ENCODE results near the gene SF1.

Gene SF1

GRCh38 chr11:64744544-64745188 is 33.7 kb downstream of the SF1 start:
- peak; percentile 66 for DNase-seq

GRCh38 chr11:64743591-64744543 is 34.5 kb downstream of the SF1 start, which contains the start of gene RASGRP2:
RASGRP2 (minus strand) TSS chr11:64744142; CDS start chr11:64742866, 1,276 bp downstream.
- DNase-seq: peak; percentile 91

GRCh38 chr11:64742889-64743590 is 35.3 kb downstream of the SF1 start:
- peak; percentile 78 for DNase-seq

GRCh38 chr11:64742087-64742888 is 36.1 kb downstream of the SF1 start:
- peak; percentile 44 for DNase-seq

GRCh38 chr11:64741375-64742086 is 36.8 kb downstream of the SF1 start:
- DNase-seq: no peak

GRCh38 chr11:64739871-64740270 is 38.5 kb downstream of the SF1 start:
- DNase-seq: no peak

- DNase-seq: no peak
Observed at GRCh38 chr11:64736654-64737053, 41.7 kb downstream of the SF1 start.

GRCh38 chr11:64735725-64736259 is 42.5 kb downstream of the SF1 start:
- DNase-seq: no peak

- DNase-seq: no peak
Observed at GRCh38 chr11:64734811-64735724, 43.3 kb downstream of the SF1 start.

- no peak for DNase-seq
Observed at GRCh38 chr11:64731601-64732000, 46.7 kb downstream of the SF1 start.

- DNase-seq: peak; percentile 14
Observed at GRCh38 chr11:64729851-64730382, 48.4 kb downstream of the SF1 start.

GRCh38 chr11:64728757-64729365 is 49.5 kb downstream of the SF1 start:
- DNase-seq: no peak

- no peak for DNase-seq
Observed at GRCh38 chr11:64726867-64727530, 51.3 kb downstream of the SF1 start.

- DNase-seq: no peak
Observed at GRCh38 chr11:64726211-64726641, 52.1 kb downstream of the SF1 start.

GRCh38 chr11:64724863-64725532 is 53.3 kb downstream of the SF1 start:
- DNase-seq: no peak

- no peak for DNase-seq
Observed at GRCh38 chr11:64723907-64724862, 54.2 kb downstream of the SF1 start.

Data from CD4-positive, alpha-beta T cell treated with Interleukin-6 for 4 hours (primary cell).